Stimulated activated naive CD8-positive, alpha-beta T cell treated with anti-CD3 and anti-CD28 coated beads, Interleukin-15, amount 100 ng/mL, for 72 hours (primary cell): ENCODE data around the gene MYOCD.

ENCODE experiments used
- ATAC-seq: fragments of 150-1000 bp; cut with Tn5 transposase; 2 replicates; pipeline ENCODE4 v1.10.0; 2021; ENCODE audit warnings: mild to moderate bottlenecking, moderate library complexity
- DNase-seq, 2 donors: peaks; one replicate each; pipeline ENCODE4 v3.0.0; 2021 to 2022
- H3K27ac Mint-ChIP-seq, 2 donors: one replicate each; pipeline ENCODE4 v1.8.0; 2022; ENCODE audit warnings: mild to moderate bottlenecking in 2 of 2, mixed read lengths in 2 of 2, moderate library complexity in 2 of 2
- H3K27me3 Mint-ChIP-seq: one replicate; pipeline ENCODE4 v1.8.0; 2022; ENCODE audit warnings: mixed read lengths
- H3K4me1 Mint-ChIP-seq: one replicate; pipeline ENCODE4 v1.8.0; 2022; ENCODE audit warnings: mild to moderate bottlenecking, mixed read lengths
- H3K4me3 Mint-ChIP-seq, 2 donors: one replicate each; pipeline ENCODE4 v1.8.0; 2022; ENCODE audit warnings: mild to moderate bottlenecking in 2 of 2, mixed read lengths in 2 of 2, moderate library complexity in 1 of 2
- H3K9me3 Mint-ChIP-seq, 2 donors: one replicate each; pipeline ENCODE4 v1.8.0; 2022; ENCODE audit warnings: mixed read lengths in 2 of 2

Gene MYOCD

DNA sequence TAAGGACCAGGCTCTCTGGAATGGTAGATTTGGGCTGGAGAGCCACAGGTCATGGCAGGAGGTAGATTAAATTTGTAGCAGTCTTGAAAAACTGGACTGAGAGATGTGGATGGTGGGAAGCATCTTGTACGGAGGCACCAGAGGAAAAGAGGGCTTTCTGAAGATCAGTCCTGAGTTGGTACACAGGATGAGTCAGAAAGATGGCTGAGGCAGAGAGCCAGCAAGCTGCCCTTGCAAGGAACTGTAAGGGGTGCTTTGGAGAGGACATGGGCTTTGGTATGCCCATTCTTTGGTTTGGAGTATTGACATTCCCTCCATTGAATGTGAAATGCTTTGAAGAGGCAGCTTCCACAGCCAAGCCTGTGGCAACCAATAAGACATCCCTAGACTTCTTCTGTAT, 55.9 kb downstream of the MYOCD start:
- H3K27me3 Mint-ChIP-seq: no peaks in the 10 kb centered on the region
- H3K4me1 Mint-ChIP-seq: no peaks in the 10 kb centered on the region
- peaks cover 14 to 16% of the 10 kb centered on the region in 2 donors for H3K9me3 Mint-ChIP-seq
- ATAC-seq (no peak), DNase-seq (no peak)
- no peak overlapping the region for H3K27ac Mint-ChIP-seq
- no peak overlapping the region for H3K4me3 Mint-ChIP-seq

GRCh38 chr17:12722282-12722681, 56.6 kb downstream of the MYOCD start:
- H3K4me3 Mint-ChIP-seq: no peak overlapping the region
- H3K4me1 Mint-ChIP-seq: no peaks in the 10 kb centered on the region
- ATAC-seq: no peak
- H3K9me3 Mint-ChIP-seq: peaks cover 14 to 16% of the 10 kb centered on the region in 2 donors
- no peak for DNase-seq
- H3K27ac Mint-ChIP-seq: no peak overlapping the region
- no peaks in the 10 kb centered on the region for H3K27me3 Mint-ChIP-seq

DNA sequence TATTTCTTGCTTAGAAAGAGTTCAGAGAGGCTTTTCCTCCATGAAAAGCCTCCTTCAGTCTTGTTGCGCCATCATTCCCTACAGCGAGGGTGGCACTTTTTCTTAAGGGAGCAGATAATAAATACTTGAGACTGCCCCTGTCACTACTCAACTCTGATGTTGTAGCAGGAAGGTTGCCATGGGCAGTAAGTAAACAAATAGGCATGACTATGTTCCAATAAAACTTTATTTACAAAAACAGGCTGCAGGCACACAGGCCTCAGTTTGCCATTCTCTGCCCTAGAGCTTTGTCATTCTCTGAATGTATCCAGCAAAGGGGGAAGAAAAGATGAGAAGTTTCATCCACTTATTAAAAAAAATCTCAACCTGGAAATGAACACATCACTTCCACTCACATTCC, 60.4 kb downstream of the MYOCD start:
- H3K4me3 Mint-ChIP-seq: no peak overlapping the region
- H3K9me3 Mint-ChIP-seq: peaks cover 4 to 13% of the 10 kb centered on the region in 2 donors
- no peak for DNase-seq
- no peak for ATAC-seq
- H3K27ac Mint-ChIP-seq: no peak overlapping the region
- H3K4me1 Mint-ChIP-seq: no peaks in the 10 kb centered on the region
- H3K27me3 Mint-ChIP-seq: no peaks in the 10 kb centered on the region

GRCh38 chr17:12727076-12727760, 61.5 kb downstream of the MYOCD start:
- Mint-ChIP-seq H3K27ac (no peak overlapping the region), H3K27me3 (no peaks in the 10 kb centered on the region), H3K4me3 (no peak overlapping the region), H3K4me1 (no peaks in the 10 kb centered on the region), H3K9me3 (peaks cover 0 to 8% of the 10 kb centered on the region in 2 donors)
- DNase-seq (no peak), ATAC-seq (no peak)

DNA sequence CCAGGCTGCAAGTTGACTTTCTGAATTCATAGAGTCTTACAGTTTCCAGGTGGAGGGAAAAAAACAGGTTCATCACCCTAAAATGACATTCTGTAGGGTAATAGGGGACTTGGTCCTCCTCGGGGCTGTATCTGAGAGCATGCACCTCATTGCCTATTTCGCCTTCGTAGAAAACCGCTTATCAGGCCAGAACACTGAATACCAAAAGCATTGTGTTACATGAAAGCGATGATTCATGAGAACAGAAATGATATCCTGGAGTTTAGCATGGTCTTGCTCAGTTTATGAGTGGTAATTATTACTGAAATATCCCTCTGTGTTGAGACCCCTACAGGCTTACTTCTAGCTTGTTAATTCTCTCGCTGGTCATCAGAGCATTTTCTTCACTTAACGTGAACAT, 62.2 kb downstream of the MYOCD start:
- Mint-ChIP-seq H3K4me3 (no peak overlapping the region), H3K27ac (no peak overlapping the region), H3K4me1 (no peaks in the 10 kb centered on the region), H3K9me3 (peaks cover 0 to 8% of the 10 kb centered on the region in 2 donors), H3K27me3 (no peaks in the 10 kb centered on the region)
- DNase-seq: no peak
- no peak for ATAC-seq

DNA sequence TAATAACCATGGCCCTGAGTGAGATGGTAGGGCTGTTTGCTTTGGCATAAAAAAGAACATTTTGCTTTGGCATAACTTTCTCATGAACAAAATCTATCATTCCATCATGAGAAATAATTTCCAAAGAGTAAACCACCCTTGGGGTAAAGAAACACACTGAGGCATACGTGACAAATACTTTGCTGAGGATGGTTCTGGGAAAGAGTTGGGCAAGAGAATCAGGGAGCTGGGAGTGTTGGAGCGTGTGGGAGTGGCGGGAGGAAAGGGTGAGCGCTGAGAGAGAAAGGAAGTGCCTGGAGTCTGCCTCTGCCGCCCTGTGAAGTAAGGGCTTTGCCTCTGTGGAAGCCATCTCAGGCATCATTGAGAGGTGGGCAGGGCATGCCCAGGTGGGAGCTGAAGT, 63.4 kb downstream of the MYOCD start:
- peaks cover 0 to 8% of the 10 kb centered on the region in 2 donors for H3K9me3 Mint-ChIP-seq
- no peak overlapping the region for H3K4me3 Mint-ChIP-seq
- no peak overlapping the region for H3K27ac Mint-ChIP-seq
- H3K4me1 Mint-ChIP-seq: no peaks in the 10 kb centered on the region
- ATAC-seq: no peak
- H3K27me3 Mint-ChIP-seq: no peaks in the 10 kb centered on the region
- no peak for DNase-seq

- DNase-seq (no peak), ATAC-seq (no peak)
- Mint-ChIP-seq H3K4me1 (no peaks in the 10 kb centered on the region), H3K27ac (no peak overlapping the region), H3K27me3 (no peaks in the 10 kb centered on the region), H3K9me3 (peaks cover 0 to 8% of the 10 kb centered on the region in 2 donors), H3K4me3 (no peak overlapping the region)
Observed at GRCh38 chr17:12730421-12730820, 64.7 kb downstream of the MYOCD start.

GRCh38 chr17:12730931-12731521, 65.3 kb downstream of the MYOCD start:
- H3K27ac Mint-ChIP-seq: no peak overlapping the region
- DNase-seq (no peak), ATAC-seq (no peak)
- peaks cover 0 to 8% of the 10 kb centered on the region in 2 donors for H3K9me3 Mint-ChIP-seq
- H3K4me1 Mint-ChIP-seq: no peaks in the 10 kb centered on the region
- H3K4me3 Mint-ChIP-seq: no peak overlapping the region
- H3K27me3 Mint-ChIP-seq: no peaks in the 10 kb centered on the region

DNA sequence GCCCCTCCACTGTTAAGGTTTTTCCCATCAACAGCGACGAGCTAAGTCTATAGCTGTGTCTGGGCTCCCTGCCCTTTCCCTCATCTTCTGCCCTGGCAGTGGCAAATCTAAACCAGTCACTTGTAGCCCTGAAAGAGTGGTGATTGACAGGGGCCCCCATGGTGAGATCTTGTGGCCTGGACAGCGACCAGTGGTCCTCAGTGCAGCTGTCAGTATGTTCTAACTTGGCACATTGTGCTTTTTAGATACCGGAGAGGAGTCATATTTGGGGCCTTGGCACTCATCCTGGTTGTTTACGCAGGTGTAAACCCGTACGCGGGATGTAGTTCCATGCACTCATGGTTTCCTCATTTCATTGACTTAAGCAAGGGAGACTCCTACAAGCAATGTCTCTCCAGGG, 66.1 kb downstream of the MYOCD start:
- Mint-ChIP-seq H3K27me3 (no peaks in the 10 kb centered on the region), H3K4me1 (no peaks in the 10 kb centered on the region), H3K27ac (no peak overlapping the region), H3K4me3 (no peak overlapping the region), H3K9me3 (peaks cover 0 to 8% of the 10 kb centered on the region in 2 donors)
- no peak for DNase-seq
- ATAC-seq: no peak

- DNase-seq (no peak), ATAC-seq (no peak)
- peaks cover 0 to 8% of the 10 kb centered on the region in 2 donors for H3K9me3 Mint-ChIP-seq
Observed at GRCh38 chr17:12732366-12732765, 66.7 kb downstream of the MYOCD start.

GRCh38 chr17:12734926-12735325, 69.2 kb downstream of the MYOCD start:
- ATAC-seq (no peak), DNase-seq (no peak)
- no peak overlapping the region for H3K27ac Mint-ChIP-seq
- H3K4me1 Mint-ChIP-seq: no peaks in the 10 kb centered on the region
- H3K4me3 Mint-ChIP-seq: no peak overlapping the region
- no peaks in the 10 kb centered on the region for H3K9me3 Mint-ChIP-seq
- H3K27me3 Mint-ChIP-seq: no peaks in the 10 kb centered on the region

More at GRCh38 chr17:12732366-12732765, 66.7 kb downstream of the MYOCD start:
- Mint-ChIP-seq H3K27ac (no peak overlapping the region), H3K4me3 (no peak overlapping the region), H3K4me1 (no peaks in the 10 kb centered on the region), H3K27me3 (no peaks in the 10 kb centered on the region)

- DNase-seq: no peak
- H3K9me3 Mint-ChIP-seq: no peaks in the 10 kb centered on the region
- H3K27ac Mint-ChIP-seq: no peak overlapping the region
- ATAC-seq: no peak
- H3K27me3 Mint-ChIP-seq: no peaks in the 10 kb centered on the region
- H3K4me1 Mint-ChIP-seq: no peaks in the 10 kb centered on the region
- H3K4me3 Mint-ChIP-seq: no peak overlapping the region
Observed at GRCh38 chr17:12735517-12735916, 69.8 kb downstream of the MYOCD start.

DNA sequence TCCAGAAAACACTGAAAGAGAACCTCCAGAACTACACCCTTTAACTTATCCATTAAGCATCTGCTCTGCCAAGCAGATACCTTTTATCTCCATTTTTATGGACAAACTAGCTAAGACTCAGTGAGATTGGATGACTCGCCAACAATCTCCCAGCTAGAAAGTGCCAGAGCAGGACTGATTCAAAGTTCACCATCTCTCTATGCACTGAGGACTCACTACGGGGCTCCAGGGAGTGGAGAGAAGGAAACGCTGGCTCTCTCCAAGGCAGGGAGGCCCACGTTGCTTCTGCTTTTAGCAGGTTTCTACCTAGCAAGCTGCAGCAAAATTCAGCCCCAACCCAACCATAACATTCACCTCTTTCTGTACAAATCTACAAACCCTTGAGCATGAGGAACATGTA, 70.8 kb downstream of the MYOCD start:
- H3K4me1 Mint-ChIP-seq: no peaks in the 10 kb centered on the region
- H3K27ac Mint-ChIP-seq: no peak overlapping the region
- ATAC-seq (no peak), DNase-seq (no peak)
- no peaks in the 10 kb centered on the region for H3K27me3 Mint-ChIP-seq
- H3K9me3 Mint-ChIP-seq: no peaks in the 10 kb centered on the region
- H3K4me3 Mint-ChIP-seq: no peak overlapping the region

DNA sequence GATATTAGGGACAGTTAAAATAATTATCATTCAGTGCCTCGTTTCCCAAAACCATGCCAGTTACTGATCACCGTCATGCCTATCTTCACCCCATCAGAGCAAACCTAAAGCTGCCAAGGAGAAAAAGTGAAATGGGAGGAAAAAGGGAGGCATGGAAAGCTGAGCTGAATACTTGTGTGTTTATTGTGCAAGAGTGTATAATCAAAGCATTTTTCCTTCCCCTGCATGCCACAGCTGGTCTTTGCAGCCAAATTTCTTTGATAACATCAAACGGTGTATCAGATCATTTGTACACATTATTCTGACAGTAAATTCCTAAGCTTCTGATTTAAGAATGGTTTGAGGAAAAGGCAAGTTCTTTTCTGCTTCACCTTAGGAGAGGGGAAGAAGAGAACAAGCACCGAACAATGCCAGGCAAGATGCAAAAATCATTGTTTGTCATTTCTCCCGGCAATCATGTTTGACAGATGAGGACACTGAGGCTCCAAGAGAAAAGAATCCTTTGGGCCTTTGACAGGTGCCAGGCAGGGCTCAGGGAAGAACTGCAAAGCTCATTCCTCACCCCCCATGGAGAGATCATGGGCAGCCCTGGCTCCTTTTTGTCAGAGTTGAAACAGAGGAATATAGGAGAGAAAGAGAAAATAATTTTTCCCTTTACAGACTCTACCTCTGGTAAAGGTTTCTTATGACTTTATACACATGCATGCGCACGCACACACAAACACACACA, 72.2 kb downstream of the MYOCD start:
- H3K9me3 Mint-ChIP-seq: no peaks in the 10 kb centered on the region
- ATAC-seq (no peak), DNase-seq (no peak)
- H3K27me3 Mint-ChIP-seq: no peaks in the 10 kb centered on the region
- H3K4me3 Mint-ChIP-seq: no peak overlapping the region
- no peaks in the 10 kb centered on the region for H3K4me1 Mint-ChIP-seq
- no peak overlapping the region for H3K27ac Mint-ChIP-seq

DNA sequence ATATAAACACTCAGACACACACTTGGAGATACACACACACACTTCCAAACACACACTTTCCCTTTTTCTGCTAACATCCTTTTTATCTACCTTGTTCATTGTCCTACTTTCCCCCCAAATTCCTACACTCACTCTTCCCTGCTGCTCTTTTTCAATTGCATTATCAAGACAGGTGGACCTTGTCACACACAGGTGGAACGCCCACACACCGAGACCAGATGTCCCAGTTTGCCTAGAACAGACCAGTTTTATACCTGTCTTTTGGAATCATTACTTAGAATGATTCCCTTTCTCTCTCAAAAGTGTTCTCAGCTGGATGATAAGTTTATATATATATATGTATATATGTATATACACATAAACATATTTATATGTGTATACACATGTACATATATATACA, 72.9 kb downstream of the MYOCD start:
- ATAC-seq: no peak
- DNase-seq: no peak
- Mint-ChIP-seq H3K4me3 (no peak overlapping the region), H3K4me1 (no peaks in the 10 kb centered on the region), H3K27me3 (no peaks in the 10 kb centered on the region), H3K27ac (no peak overlapping the region), H3K9me3 (no peaks in the 10 kb centered on the region)

DNA sequence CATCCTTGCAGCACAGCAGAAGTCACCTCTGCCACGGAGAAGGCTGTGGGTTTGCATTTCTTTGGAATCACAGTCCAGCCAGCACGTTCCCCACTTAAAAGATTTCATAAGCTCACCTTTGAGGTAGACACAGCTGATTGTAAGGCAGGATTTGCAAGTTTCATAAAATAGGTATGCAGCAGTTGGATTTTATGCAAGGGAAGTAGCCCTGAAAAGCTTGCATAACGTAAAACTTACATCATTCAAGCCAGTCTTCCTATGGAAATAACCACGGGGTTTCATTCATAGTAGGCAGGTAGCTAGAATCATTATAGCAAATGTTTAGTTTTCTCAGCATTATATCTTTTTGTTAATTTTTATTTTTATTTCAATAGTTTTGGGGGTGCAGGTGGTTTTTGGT, 73.8 kb downstream of the MYOCD start:
- no peak for DNase-seq
- H3K4me1 Mint-ChIP-seq: no peaks in the 10 kb centered on the region
- H3K27ac Mint-ChIP-seq: no peak overlapping the region
- no peaks in the 10 kb centered on the region for H3K9me3 Mint-ChIP-seq
- H3K4me3 Mint-ChIP-seq: no peak overlapping the region
- no peaks in the 10 kb centered on the region for H3K27me3 Mint-ChIP-seq
- ATAC-seq: no peak
